Vagina (tissue), 2 donors: Measurements from ENCODE around the gene F12.

Experiments
- POLR2AphosphoS5 ChIP-seq, 2 donors: sonication (generic); formaldehyde crosslinking; IDR thresholded peaks; one replicate each; pipeline ENCODE4 v1.9.0; 2017; ENCODE audit warnings: antibody characterized with exemption in 2 of 2, mild to moderate bottlenecking in 2 of 2, low read depth in 1 of 2; ENCODE audit not compliant: insufficient read depth in 1 of 2
- TF ChIP-seq, protein P1 (sequence below), 3 experiments: fragments of 450-650 bp in 2 of 3; fragments of 200-600 bp in 1 of 3; sonication (generic) in 1 of 3; IDR thresholded peaks; one replicate each; pipeline ENCODE4 v1.5.1; 2017 to 2019; ENCODE audit warnings: antibody characterized with exemption in 3 of 3, mild to moderate bottlenecking in 2 of 3, moderate library complexity in 2 of 3

- TF ChIP-seq, protein P1, sequence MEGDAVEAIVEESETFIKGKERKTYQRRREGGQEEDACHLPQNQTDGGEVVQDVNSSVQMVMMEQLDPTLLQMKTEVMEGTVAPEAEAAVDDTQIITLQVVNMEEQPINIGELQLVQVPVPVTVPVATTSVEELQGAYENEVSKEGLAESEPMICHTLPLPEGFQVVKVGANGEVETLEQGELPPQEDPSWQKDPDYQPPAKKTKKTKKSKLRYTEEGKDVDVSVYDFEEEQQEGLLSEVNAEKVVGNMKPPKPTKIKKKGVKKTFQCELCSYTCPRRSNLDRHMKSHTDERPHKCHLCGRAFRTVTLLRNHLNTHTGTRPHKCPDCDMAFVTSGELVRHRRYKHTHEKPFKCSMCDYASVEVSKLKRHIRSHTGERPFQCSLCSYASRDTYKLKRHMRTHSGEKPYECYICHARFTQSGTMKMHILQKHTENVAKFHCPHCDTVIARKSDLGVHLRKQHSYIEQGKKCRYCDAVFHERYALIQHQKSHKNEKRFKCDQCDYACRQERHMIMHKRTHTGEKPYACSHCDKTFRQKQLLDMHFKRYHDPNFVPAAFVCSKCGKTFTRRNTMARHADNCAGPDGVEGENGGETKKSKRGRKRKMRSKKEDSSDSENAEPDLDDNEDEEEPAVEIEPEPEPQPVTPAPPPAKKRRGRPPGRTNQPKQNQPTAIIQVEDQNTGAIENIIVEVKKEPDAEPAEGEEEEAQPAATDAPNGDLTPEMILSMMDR (IDR thresholded peaks at IDR 0.05): no peak
- TF ChIP-seq POLR2AphosphoS5 (IDR thresholded peaks at IDR 0.05; ENCODE audit: insufficient read depth in 1 of 2, low read depth in 1 of 2): no peak
These were observed 9.1 kb downstream of the F12 start, which contains the start of gene PFN3 for GRCh38 chr5:177399997-177400868.
